Brain pericyte (primary cell): ENCODE measurements around the gene VPS54.

Experiments
- DNase-seq: peaks from one replicate; pipeline ENCODE4 v3.0.0-alpha.2; 2012; ENCODE audit warnings: low read depth, low spot score

Gene VPS54

DNA sequence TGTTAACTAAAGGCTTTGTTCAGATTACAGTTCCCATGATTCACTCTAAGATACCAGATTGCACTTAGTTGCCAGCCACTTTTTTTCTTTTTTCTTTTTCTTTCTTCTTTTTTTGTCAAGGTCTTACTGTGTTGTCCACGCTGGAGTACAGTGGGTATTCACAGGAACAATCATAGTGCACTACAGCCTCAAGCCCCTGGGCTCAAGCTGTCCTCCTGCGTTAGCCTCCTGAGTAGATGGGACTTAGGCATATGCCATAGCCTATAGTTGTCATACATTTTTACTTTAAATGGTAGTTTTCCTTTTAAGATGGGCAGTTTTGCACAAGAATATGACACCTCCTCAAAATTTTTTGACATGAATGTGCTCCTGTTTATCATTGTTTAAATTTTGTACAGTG, 175.4 kb downstream of the VPS54 start:
- no peak for DNase-seq

DNA sequence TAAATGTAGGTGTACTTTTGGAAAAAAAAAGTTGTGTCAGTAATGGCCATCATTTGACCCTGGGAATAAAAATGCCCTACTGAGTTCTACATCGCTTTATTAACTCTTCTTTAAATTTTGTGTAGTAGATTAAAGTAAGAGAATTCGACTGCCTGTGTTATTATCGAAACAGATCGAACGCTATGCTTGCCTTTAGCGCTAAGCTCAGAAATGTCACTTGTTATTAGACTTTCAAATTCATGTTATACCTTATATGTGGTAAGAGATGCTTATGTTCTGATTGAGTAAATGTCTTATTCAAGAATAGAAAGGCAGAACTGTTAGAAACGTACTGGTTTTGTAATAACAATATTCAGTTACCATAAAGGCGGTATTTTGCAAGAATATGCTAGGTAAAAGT, 176.1 kb downstream of the VPS54 start:
- no peak for DNase-seq

DNA sequence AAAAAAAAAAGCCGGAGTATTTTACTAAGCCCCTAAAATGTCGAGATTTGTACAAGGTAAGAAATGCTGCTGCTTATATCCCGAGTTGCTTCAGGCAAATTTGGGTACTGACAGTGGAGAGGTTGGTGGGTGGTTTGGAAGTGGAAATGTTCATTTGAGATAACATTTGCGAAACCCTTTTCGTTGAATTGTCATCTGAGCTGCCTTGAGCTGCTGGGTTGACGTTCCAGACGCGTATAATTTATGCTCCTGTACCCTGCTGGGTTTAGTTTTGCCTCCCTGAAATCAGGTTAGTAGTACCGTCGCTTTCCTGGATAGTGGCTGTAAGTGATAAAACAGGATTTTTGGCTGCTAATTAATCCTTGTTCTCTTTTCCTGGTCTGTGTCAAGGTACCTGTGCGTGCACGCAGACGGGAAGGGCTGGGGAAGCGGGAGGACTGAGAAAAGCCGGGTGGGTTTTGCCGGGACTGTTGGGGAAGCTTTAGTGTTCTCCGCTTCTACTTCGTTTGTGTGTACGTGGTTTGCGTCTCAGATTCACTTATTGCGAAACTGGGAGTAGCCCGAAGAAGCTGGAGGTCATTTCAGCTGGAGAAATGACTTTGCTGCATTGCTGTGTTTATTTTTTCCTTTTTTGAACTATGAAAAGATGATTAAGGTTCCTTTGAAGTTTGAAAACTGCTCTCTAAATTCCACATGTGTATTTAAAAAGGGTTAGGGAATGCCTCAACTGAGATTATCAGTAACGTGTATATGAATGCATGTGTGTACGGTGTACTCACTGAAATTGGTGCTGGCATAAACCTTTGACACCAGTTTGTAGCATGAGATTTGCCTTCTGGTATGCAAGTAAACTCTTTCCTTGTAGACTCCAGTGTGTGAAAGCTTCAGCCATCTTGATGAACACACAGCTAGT, 176.8 kb downstream of the VPS54 start:
- DNase-seq, result peak; percentile 32
